K562 (cell line): ENCODE data around the gene H3-3A. TPM values are rescaled to one million over a fixed set of nuclear protein-coding genes. Genes with fewer than 3 reads are reported as not detected.

Experiments used
- ATAC-seq: fragments of 200-7000 bp; cut with Tn5 transposase; 3 replicates; pipeline ENCODE4 v1.9.1; 2020; ENCODE audit warnings: moderate library complexity
- BruUV-seq: library from RNA; stranded (reverse); fragments of 400-500 nt; replicated peaks from 2 replicates; lab custom pipeline; 2021; lab: Mats Ljungman, UMichigan
- CTCF ChIA-PET: fragments of 300-600 bp; formaldehyde crosslinking; extraction: SDS; loops from one replicate; lab custom pipeline; 2021; ENCODE audit warnings: low intra/inter-chr PET ratio; lab: Yijun Ruan, JAX
- POLR2A ChIA-PET: fragments of 300-600, 350-650 bp; sonication (Branson Sonifier 250); formaldehyde crosslinking; extraction: SDS; loops from one replicate; lab custom pipeline; 2021; ENCODE audit warnings: antibody characterized with exemption, inconsistent platforms; lab: Yijun Ruan, JAX
- DNase-seq, 4 experiments: peaks; one replicate each; pipeline versions ENCODE4 v3.0.0 to v3.0.0-alpha.2; 2011 to 2018; ENCODE audit warnings: low spot score in 3 of 4, mixed read lengths in 3 of 4; ENCODE audit errors: extremely low read depth in 1 of 4
- FAIRE-seq: peaks from 2 replicates; lab custom pipeline; 2011; peaks lifted over from hg19 to GRCh38; lab: Jason Lieb, UNC
- H2AFZ ChIP-seq: 2 replicates; pipeline ENCODE4 v1.6.0; 2011; ENCODE audit warnings: low read depth, low read length, control low read depth, inconsistent platforms
- H3K27ac ChIP-seq: fragments of 200-600 bp; 3 replicates; pipeline ENCODE4 v1.8.0; 2011; ENCODE audit warnings: low read depth, mild to moderate bottlenecking, control low read depth, inconsistent platforms, low read length, moderate library complexity, mixed read lengths; ENCODE audit errors: extremely low read depth
- H3K27me3 ChIP-seq, 2 experiments: fragments of 300-600 bp in 1 of 2; 2 replicates in 1 of 2; 3 replicates in 1 of 2; pipeline versions ENCODE4 v1.6.0 to v1.8.0; 2011; ENCODE audit warnings: inconsistent platforms in 2 of 2, low read length in 2 of 2, mild to moderate bottlenecking in 1 of 2, mixed read lengths in 1 of 2, moderate library complexity in 1 of 2; ENCODE audit not compliant: control insufficient read depth in 2 of 2, insufficient read depth in 2 of 2
- H3K36me3 ChIP-seq: fragments of 300-600 bp; 3 replicates; pipeline ENCODE4 v1.8.0; 2011; ENCODE audit warnings: mild to moderate bottlenecking, low read length, inconsistent platforms; ENCODE audit not compliant: control insufficient read depth, insufficient read depth
- H3K4me1 ChIP-seq, 2 experiments: fragments of 200-600 bp in 1 of 2; replicated peaks in 1 of 2; 2 replicates in 1 of 2; 3 replicates in 1 of 2; pipeline versions ENCODE4 v1.5.1 to v1.8.0; 2011; ENCODE audit warnings: inconsistent platforms in 2 of 2, low read length in 2 of 2, mild to moderate bottlenecking in 1 of 2, mixed read lengths in 1 of 2, moderate library complexity in 1 of 2; ENCODE audit not compliant: control insufficient read depth in 2 of 2, insufficient read depth in 2 of 2
- H3K4me2 ChIP-seq: 2 replicates; pipeline ENCODE4 v1.6.1; 2011; ENCODE audit warnings: low read length, control low read depth, inconsistent platforms, mixed read lengths; ENCODE audit not compliant: insufficient read depth
- H3K4me3 ChIP-seq: fragments of 200-600 bp; sonication (generic), shearing (Covaris generic); 2 replicates; pipeline ENCODE4 v1.5.1; 2016; ENCODE audit warnings: control low read depth, inconsistent platforms
- H3K79me2 ChIP-seq: fragments of 200-600 bp; 3 replicates; pipeline ENCODE4 v1.8.0; 2011; ENCODE audit warnings: low read length, inconsistent platforms; ENCODE audit not compliant: control insufficient read depth, insufficient read depth
- H3K9ac ChIP-seq, 2 experiments: 2 replicates each; pipeline versions ENCODE4 v1.6.0 to v1.6.1; 2011; ENCODE audit warnings: low read depth in 2 of 2, low read length in 2 of 2, control low read depth in 1 of 2, inconsistent platforms in 1 of 2, mild to moderate bottlenecking in 1 of 2, mixed read lengths in 1 of 2; ENCODE audit not compliant: insufficient read depth in 1 of 2
- H3K9me1 ChIP-seq: one replicate; pipeline ENCODE4 v1.6.0; 2011; ENCODE audit warnings: inconsistent platforms, mild to moderate bottlenecking, low read length, moderate library complexity; ENCODE audit not compliant: control insufficient read depth, insufficient read depth
- H3K9me3 ChIP-seq: replicated peaks from 2 replicates; pipeline ENCODE4 v1.5.1; 2011; ENCODE audit warnings: low read depth, low read length, inconsistent platforms; ENCODE audit not compliant: control insufficient read depth, insufficient read depth
- H4K20me1 ChIP-seq: replicated peaks from 2 replicates; pipeline ENCODE4 v1.6.1; 2011; ENCODE audit warnings: low read length, inconsistent platforms, mixed read lengths; ENCODE audit not compliant: control insufficient read depth, insufficient read depth
- CAMTA2 ChIP-seq: fragments of 250-450 bp; sonication (Bioruptor Pico); conservative IDR thresholded peaks from 2 replicates; pipeline ENCODE4 v1.5.1; 2022
- CBX5 ChIP-seq: IDR thresholded peaks from 2 replicates; pipeline ENCODE4 v1.6.1; 2014; ENCODE audit warnings: low read depth, borderline replicate concordance
- GATA2 ChIP-seq: sonication (generic); formaldehyde crosslinking; IDR thresholded peaks from 2 replicates; pipeline ENCODE4 v1.4.0; 2020; ENCODE audit warnings: mild to moderate bottlenecking, missing genetic modification reagents
- GATAD2A ChIP-seq: fragments of 450-650 bp; IDR thresholded peaks from 2 replicates; pipeline ENCODE4 v1.6.1; 2017
- HMG20B ChIP-seq: fragments of 250-450 bp; sonication (Bioruptor Pico); IDR thresholded peaks from 2 replicates; pipeline ENCODE4 v1.5.0; 2021; ENCODE audit warnings: mild to moderate bottlenecking
- KAT2B ChIP-seq: IDR thresholded peaks from one replicate; pipeline ENCODE4 v1.6.1; 2012; ENCODE audit warnings: low read depth, mild to moderate bottlenecking, control low read depth, inconsistent platforms, low read length, moderate library complexity
- MIER1 ChIP-seq: fragments of 450-650 bp; IDR thresholded peaks from 2 replicates; pipeline ENCODE4 v1.6.1; 2016; ENCODE audit warnings: antibody characterized with exemption, mild to moderate bottlenecking, low read depth
- RBM14 ChIP-seq: fragments of 200-400 bp; formaldehyde crosslinking; IDR thresholded peaks from 2 replicates; pipeline ENCODE4 v1.6.1; 2018; ENCODE audit warnings: low read depth, mild to moderate bottlenecking, low read length, moderate library complexity, borderline replicate concordance; ENCODE audit not compliant: insufficient read depth
- RBM22 ChIP-seq: fragments of 200-400 bp; formaldehyde crosslinking; IDR thresholded peaks from 2 replicates; pipeline ENCODE4 v1.6.1; 2018; ENCODE audit warnings: low read length, low read depth; ENCODE audit not compliant: poor library complexity, severe bottlenecking
- SUPT5H ChIP-seq: fragments of 450-650 bp; IDR thresholded peaks from 2 replicates; pipeline ENCODE4 v1.6.1; 2016
- TRIM24 ChIP-seq, 2 experiments: fragments of 450-650 bp; IDR thresholded peaks; 2 replicates each; pipeline ENCODE4 v1.6.1; 2016
- ZKSCAN1 ChIP-seq: fragments of 150-350 bp; IDR thresholded peaks from 2 replicates; pipeline ENCODE4 v1.6.1; 2016; ENCODE audit warnings: low read depth, low read length
- ZKSCAN3 ChIP-seq: fragments of 250-450 bp; sonication (Bioruptor Pico); IDR thresholded peaks from 2 replicates; pipeline ENCODE4 v1.4.0; 2020
- ZNF174 ChIP-seq: fragments of 250-450 bp; sonication (Bioruptor Pico); IDR thresholded peaks from 2 replicates; pipeline ENCODE4 v1.4.0; 2020; ENCODE audit warnings: mild to moderate bottlenecking
- ZNF197 ChIP-seq: fragments of 200-800 bp; sonication (Bioruptor generic); IDR thresholded peaks from 2 replicates; pipeline ENCODE4 v1.6.1; 2016; ENCODE audit warnings: low read depth, missing genetic modification characterization, missing compliant biosample characterization
- ZNF212 ChIP-seq: fragments of 450-650 bp; formaldehyde crosslinking; IDR thresholded peaks from 2 replicates; pipeline ENCODE4 v1.4.0; 2020; ENCODE audit warnings: mild to moderate bottlenecking
- WGBS: fragments of 100-300 bp; shearing (Covaris generic); methylation state at CpG from one replicate; pipeline ENCODE4 v1.1.6; 2016; ENCODE audit warnings: low coverage, mixed read lengths; ENCODE audit not compliant: insufficient coverage; ENCODE audit errors: missing lambda C conversion rate; 5-methylcytosine and 5-hydroxymethylcytosine counted together
- in situ Hi-C: fragments of 300-500 bp; cut with MboI; formaldehyde crosslinking; loops from 4 replicates; pipeline ENCODE4 v1.15.0; 2018; ENCODE audit warnings: inconsistent platforms, mixed read lengths
- intact Hi-C: fragments of 100-400 bp; cut with micrococcal nuclease; formaldehyde crosslinking; loops from 2 replicates; pipeline ENCODE4 v1.14.2; 2022
- polyA plus RNA-seq, 8 experiments: library from polyadenylated mRNA; depleted of rRNA in 4 of 8; stranded (reverse) in 5 of 8; unstranded in 3 of 8; fragments of >200 nt; fragmentation: Nextera tagmentation in 2 of 8; fragmentation: Illumina TruSeq in 1 of 8; extraction: Ambion mirVana in 2 of 8; extraction: Trizol in 1 of 8; gene quantifications; 2 replicates each; pipeline versions ENCODE4 v1.2.1 to v1.2.3, GENCODE V29; 2011 to 2014; ENCODE audit warnings: inconsistent platforms in 1 of 8, missing spikeins in 1 of 8
- total RNA-seq, 7 experiments: library from RNA; depleted of rRNA in 6 of 7; stranded (reverse); fragments of >200 nt in 6 of 7; fragmentation: Illumina TruSeq in 2 of 7; extraction: Trizol in 2 of 7; gene quantifications; 2 replicates each; pipeline versions ENCODE4 v1.2.1 to v1.2.3, GENCODE V29; 2011 to 2021; ENCODE audit warnings: low replicate concordance in 1 of 7
- TF ChIP-seq, protein P1 (sequence below): fragments of 450-650 bp; IDR thresholded peaks from 2 replicates; pipeline ENCODE4 v1.6.1; 2016; ENCODE audit warnings: antibody characterized with exemption
- TF ChIP-seq, protein P2 (sequence below): IDR thresholded peaks from 3 replicates; pipeline ENCODE4 v1.6.1; 2011; ENCODE audit warnings: borderline replicate concordance, mild to moderate bottlenecking, moderate library complexity; ENCODE audit not compliant: insufficient read length; ENCODE audit errors: extremely low read depth
- TF ChIP-seq, protein P3 (sequence below): fragments of 450-650 bp; formaldehyde crosslinking; IDR thresholded peaks from 2 replicates; pipeline ENCODE4 v1.4.0; 2022; ENCODE audit warnings: missing genetic modification characterization

The H3-3A gene
- total and polyA plus RNA-seq, 9 of the 15 experiments (the other 6 are each of a cell fraction or from before 2014, with no cell fraction given): 426 to 1,083 (median 591) TPM

DNA sequence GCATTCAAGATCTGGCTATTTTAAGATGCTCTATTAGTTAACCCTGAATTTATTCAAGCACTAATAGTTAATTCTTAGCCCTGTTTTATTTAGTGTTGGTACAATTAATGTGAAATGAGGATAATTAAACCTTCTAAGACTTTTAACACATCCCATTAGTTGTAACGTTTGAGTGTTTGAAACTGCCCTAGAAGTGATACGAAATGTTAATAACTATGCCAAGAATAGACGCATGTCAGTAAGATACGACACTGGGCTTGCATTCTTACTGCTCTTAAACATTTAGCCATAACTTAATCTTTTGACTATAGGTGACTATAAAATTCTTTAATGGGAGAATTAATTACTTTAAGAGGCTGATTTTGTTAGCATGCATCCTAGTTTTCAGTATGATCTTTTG lies 9.8 kb downstream of the H3-3A start:
- H3K9me3 ChIP-seq: no peaks in the 10 kb centered on the region
- H3K9ac ChIP-seq: no peak overlapping the region
- H3K9me1 ChIP-seq: peaks cover 5% of the 10 kb centered on the region
- in situ Hi-C loops: no loop called here
- H3K27me3 ChIP-seq: no peaks in the 10 kb centered on the region
- no peak overlapping the region for H3K4me2 ChIP-seq
- BruUV-seq: no TSS peak
- ChIA-PET CTCF (no interaction called here), POLR2A (interaction anchor here (0.6 to 2.2 kb wide), 6 partner anchors 10 to 110 kb away, joined by 3 to 11 read pairs (median 3); partner anchors contain the start of gene SDE2)
- peaks cover 34% of the 10 kb centered on the region for H4K20me1 ChIP-seq
- H3K4me1 ChIP-seq: no peaks in the 10 kb centered on the region; a peak in 1 of 5 replicates
- FAIRE-seq: no peak
- 86% methylated on average over 4 of the region's 4 CpGs for WGBS
- no peak overlapping the region for H2AFZ ChIP-seq
- intact Hi-C loops: no loop called here
- H3K4me3 ChIP-seq: no peak overlapping the region
- H3K79me2 ChIP-seq: peaks cover 35% of the 10 kb centered on the region
- no peak for ATAC-seq
- DNase-seq: no peak
- peaks cover 59% of the 10 kb centered on the region for H3K36me3 ChIP-seq
- H3K27ac ChIP-seq: no peak overlapping the region; the same call in 2 of the 3 replicates
- TF ChIP-seq, protein P1, sequence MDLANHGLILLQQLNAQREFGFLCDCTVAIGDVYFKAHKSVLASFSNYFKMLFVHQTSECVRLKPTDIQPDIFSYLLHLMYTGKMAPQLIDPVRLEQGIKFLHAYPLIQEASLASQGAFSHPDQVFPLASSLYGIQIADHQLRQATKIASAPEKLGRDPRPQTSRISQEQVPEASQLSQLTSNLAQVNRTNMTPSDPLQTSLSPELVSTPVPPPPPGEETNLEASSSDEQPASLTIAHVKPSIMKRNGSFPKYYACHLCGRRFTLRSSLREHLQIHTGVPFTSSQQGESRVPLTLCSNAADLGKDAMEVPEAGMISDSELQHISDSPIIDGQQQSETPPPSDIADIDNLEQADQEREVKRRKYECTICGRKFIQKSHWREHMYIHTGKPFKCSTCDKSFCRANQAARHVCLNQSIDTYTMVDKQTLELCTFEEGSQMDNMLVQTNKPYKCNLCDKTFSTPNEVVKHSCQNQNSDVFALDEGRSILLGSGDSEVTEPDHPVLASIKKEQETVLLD: no peak
- no peak for TF ChIP-seq GATAD2A
- no peak for TF ChIP-seq ZNF174 (CRISPR knock-in tag)
- TF ChIP-seq RBM14: no peak
- TF ChIP-seq, protein P2, sequence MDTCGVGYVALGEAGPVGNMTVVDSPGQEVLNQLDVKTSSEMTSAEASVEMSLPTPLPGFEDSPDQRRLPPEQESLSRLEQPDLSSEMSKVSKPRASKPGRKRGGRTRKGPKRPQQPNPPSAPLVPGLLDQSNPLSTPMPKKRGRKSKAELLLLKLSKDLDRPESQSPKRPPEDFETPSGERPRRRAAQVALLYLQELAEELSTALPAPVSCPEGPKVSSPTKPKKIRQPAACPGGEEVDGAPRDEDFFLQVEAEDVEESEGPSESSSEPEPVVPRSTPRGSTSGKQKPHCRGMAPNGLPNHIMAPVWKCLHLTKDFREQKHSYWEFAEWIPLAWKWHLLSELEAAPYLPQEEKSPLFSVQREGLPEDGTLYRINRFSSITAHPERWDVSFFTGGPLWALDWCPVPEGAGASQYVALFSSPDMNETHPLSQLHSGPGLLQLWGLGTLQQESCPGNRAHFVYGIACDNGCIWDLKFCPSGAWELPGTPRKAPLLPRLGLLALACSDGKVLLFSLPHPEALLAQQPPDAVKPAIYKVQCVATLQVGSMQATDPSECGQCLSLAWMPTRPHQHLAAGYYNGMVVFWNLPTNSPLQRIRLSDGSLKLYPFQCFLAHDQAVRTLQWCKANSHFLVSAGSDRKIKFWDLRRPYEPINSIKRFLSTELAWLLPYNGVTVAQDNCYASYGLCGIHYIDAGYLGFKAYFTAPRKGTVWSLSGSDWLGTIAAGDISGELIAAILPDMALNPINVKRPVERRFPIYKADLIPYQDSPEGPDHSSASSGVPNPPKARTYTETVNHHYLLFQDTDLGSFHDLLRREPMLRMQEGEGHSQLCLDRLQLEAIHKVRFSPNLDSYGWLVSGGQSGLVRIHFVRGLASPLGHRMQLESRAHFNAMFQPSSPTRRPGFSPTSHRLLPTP: no peak
- TF ChIP-seq ZKSCAN3 (CRISPR knock-in tag): no peak
- no peak for TF ChIP-seq ZNF212 (CRISPR knock-in tag)
- TF ChIP-seq CAMTA2 (CRISPR knock-in tag): no peak
- TF ChIP-seq RBM22: no peak
- TF ChIP-seq TRIM24 (IDR thresholded peaks at IDR 0.05): no peak
- TF ChIP-seq MIER1: no peak
- TF ChIP-seq GATA2 (CRISPR knock-in tag): no peak
- TF ChIP-seq, protein P3, sequence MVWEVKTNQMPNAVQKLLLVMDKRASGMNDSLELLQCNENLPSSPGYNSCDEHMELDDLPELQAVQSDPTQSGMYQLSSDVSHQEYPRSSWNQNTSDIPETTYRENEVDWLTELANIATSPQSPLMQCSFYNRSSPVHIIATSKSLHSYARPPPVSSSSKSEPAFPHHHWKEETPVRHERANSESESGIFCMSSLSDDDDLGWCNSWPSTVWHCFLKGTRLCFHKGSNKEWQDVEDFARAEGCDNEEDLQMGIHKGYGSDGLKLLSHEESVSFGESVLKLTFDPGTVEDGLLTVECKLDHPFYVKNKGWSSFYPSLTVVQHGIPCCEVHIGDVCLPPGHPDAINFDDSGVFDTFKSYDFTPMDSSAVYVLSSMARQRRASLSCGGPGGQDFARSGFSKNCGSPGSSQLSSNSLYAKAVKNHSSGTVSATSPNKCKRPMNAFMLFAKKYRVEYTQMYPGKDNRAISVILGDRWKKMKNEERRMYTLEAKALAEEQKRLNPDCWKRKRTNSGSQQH: no peak
- TF ChIP-seq KAT2B: no peak
- no peak for TF ChIP-seq ZNF197 (CRISPR knock-in tag)
- TF ChIP-seq ZKSCAN1: no peak
- no peak for TF ChIP-seq HMG20B (CRISPR knock-in tag)
- no peak for TF ChIP-seq CBX5
- 0 out of 2 replicates have a peak, but pooled peaks have one; percentile 18 for TF ChIP-seq SUPT5H
